Subcutaneous adipose tissue (tissue), 4 donors: ENCODE results near the gene VEGFB. TPM values are rescaled to one million over a fixed set of nuclear protein-coding genes. Genes with fewer than 3 reads are reported as not detected.

Experiments
- CTCF ChIP-seq: fragments of 450-650 bp; IDR thresholded peaks from one replicate; pipeline ENCODE4 v1.5.1; 2016; ENCODE audit warnings: low read depth, mild to moderate bottlenecking, control low read depth, antibody characterized with exemption, moderate library complexity
- total RNA-seq, 4 donors: library from RNA; depleted of rRNA; stranded (reverse); fragments of >200 nt; gene quantifications; one replicate each; pipeline ENCODE4 v1.1.0, GENCODE V29; 2016

The VEGFB gene
- total RNA-seq, 4 donors from 2014 or later = 122 to 332 (median 231) TPM

- TF ChIP-seq CTCF = no peak
Measured at GRCh38 chr11:64216879-64217278, 17.5 kb upstream of the VEGFB start.

DNA sequence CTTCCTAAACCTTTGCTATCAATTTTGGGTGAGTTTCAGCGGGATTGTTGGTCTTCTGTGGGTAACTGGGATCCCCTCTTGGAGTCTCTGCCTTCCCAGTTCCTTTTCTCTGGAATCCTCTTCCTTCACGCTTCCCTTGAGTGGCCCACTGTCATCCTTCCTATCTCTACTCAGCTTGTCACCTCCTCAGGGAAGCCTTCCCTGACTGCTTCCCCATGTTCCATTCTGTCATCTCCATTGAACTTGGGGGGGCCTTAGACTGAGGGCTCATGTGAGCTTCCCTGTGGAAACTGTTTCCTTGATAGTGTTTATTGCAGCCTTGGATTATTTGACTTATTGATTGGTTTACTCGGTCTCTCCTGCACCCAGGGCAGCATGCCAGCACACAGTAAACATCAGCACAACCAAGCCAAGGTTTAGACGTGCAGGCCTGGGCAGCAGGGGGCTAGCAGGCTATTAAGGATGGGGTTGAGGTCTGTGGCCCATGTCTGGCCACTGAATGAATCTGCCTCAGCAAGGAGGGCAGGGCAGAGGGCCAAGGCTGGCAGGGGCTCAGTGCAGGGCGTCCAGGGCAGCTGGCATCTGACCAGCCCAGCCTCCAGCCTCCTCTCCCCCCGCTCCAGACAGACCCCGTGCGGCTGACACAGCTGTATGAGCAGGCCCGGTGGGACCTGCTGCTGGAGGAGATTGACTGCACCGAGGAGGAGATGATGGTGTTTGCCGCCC, 15.6 kb upstream of the VEGFB start:
- no peak for TF ChIP-seq CTCF

DNA sequence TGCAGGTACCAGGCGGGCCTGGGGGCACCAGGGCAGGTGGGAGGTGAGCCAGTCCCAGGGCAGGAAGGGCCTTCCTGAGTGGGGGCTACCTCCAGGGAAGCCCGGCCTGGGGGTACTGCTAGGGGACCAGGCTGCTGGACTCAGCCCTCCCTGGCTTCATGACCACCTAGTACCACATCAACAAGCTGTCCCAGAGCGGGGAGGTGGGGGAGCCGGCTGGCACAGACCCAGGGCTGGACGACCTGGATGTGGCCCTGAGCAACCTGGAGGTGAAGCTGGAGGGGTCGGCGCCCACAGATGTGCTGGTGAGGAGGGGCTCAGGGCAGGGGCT, 15.1 kb upstream of the VEGFB start:
- TF ChIP-seq CTCF = no peak

GRCh38 chr11:64219755-64220154, 14.6 kb upstream of the VEGFB start:
- TF ChIP-seq CTCF = no peak

GRCh38 chr11:64220271-64220670, 14.1 kb upstream of the VEGFB start:
- no peak for TF ChIP-seq CTCF

- no peak for TF ChIP-seq CTCF
Measured at GRCh38 chr11:64220798-64221197, 13.6 kb upstream of the VEGFB start.

DNA sequence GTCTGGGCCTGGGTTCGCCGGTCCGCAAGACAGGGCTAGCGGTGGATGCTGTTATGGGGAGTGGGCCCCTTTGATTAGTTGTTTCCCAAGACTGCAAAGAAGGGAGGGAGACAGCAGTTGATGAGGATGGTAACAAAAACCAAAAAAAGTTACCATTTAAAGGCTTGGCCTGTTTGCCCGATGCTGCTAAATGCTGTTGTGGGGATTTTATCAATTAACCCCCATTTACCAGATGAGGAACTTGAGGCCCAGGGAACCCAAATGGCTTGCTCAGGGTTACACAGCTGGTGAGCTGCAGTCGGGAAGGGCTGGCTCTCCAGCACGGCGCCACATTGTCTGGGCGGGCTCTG, 11.8 kb upstream of the VEGFB start:
- no peak for TF ChIP-seq CTCF
